Fibroblast of skin of right quadriceps (primary cell): Measurements from ENCODE around the gene ADRA2A.
A peak's percentile ranks its signal among the peaks of the same experiment; 100 is the strongest.

Source experiments
- DNase-seq: peaks from one replicate; pipeline ENCODE4 v3.0.0-alpha.2; 2013

The ADRA2A gene

DNA sequence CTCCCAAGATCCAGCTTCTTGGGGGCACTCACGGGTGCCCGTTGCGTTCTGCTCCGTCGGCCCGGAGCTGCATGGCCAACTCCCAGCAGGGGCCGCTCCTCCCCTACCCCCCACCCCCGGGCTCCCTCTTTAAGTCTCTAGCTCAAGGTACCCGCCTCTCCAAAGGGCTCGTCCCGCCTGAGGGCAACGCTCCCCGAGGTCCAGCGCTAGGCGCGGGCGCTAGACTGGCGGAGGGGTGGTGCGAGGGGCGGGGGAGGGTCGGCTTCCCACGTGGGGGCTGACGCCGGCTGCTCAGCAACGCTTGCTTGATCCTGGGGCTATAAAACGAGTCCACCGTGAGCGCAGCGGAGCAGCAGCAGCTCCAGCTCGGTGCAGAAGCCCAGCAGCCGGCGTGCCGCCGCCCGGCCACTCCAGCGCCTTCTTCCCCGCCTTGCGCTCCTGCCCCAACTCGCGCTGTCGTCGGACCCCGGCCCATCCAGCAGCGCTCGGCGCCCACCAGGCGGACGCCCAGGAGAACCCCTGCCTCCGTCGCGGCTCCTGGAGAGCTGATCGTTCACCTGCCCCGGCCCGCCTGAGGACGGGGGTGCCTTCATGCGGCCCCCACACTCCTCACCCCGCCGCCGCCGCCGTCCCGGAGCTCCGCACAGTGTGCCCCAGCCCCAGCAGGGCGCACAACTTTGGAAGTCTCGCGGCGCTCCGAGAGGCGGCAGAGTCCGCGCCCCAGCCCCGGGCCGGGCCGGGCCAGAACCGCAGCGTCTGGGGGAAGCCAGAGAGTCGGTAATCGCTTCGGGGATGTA is at the start of gene ADRA2A:
ADRA2A (plus strand) TSS at position 348 of the 797 bp plus-strand sequence. CDS start 968 bp downstream, outside the sequence.
- peak; percentile 17 for DNase-seq

DNA sequence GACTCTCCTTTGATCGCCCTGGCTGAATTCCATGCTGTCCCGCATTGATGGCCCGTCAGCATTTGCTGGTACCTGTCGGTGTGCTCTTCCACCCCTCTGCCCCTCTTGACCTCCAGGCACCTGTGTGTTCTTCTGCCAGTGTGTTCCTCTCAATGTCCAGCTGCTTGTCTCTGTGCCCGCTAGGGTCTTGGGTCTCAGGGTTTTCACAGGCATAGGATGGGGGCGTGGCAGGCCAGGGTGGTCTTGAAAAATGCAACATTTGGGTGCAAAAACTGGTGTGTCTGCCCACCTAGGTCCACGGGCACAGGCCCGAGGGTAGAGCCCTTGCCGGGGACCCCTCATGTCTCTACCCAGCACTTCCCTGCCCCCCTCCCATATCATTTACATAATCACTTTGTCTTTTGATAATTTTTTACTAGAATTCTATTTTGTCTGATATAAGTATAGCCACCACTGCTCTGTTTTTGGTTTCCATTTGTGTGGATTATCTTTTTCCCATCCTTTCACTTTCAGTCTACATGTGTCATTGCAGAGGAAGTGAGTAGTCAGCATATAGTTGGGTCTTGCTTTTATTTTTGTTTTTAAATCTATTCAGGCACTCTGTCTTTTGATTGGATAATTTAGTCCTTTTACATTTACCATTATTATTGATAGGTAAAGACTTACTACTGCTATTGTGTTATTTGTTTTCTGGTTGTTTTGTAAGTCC is 46.6 kb upstream of the ADRA2A start:
- DNase-seq: no peak

DNA sequence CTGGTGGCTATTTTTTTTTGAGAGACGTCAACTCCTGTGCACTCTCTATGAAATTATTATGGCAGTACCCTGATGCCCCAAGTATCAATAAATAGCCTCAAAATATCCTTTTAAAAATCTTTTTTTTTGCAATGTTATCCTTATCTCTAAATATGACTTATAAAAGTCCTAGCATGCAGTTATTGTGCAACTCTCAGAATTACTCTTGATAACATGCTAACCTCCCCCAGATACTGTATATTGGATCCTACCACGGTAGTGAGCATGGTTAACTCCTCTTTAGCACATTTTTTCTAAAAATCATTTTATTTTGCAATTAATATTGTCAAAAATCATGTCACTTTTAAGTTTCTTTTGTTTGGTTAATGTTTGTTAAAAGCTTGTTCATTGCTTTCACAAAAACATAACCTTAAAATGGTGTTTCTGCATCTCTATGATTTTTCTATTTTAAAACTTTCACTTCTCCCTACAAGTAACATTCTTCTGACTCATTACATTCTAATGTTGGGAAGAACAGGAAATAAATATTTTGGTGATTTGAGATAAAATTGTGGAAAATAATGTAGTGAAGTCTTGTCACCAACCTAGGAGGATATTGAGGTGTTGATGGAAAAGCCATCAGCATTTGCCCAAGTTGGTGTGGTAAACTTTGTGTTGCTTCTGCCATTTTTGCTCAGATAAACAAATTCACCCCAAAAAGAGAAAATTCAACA is 42.1 kb upstream of the ADRA2A start:
- peak; percentile 40 for DNase-seq

DNA sequence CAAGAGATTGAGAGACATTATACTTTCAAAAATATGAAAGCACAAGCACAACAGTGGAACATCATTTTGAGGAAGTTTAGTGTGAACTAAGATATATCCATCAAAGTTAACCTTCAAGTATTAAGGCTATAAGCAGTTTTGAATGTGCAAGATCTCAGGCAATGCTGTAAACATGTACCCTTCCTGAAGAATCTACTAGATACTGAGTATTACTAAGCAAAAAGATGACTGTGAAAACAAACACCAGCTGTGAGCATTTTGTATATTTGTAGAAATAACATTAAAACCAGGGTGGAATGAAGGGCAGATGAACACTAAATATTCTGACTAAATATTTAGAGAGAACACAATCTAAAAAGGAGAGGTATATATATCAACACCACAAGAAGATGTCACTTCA is 41.3 kb upstream of the ADRA2A start:
- DNase-seq: no peak

DNA sequence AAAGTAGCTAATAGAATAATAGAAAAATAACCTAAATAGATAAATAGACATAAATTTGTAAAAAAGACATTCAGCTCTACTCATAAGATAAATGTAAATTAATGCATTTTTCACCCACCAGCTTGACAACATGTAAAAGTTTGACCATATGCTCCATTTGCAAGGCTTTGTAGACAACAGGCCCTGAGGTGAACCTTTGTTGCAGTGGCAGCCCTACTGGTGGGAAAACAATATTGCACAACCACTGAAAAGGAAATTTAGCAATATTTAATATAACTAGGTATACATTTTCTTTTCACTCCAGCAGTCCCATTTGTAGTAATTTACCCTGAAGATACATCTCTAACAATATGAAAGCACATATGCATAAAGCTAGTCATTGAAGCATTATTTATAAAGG is 39.0 kb upstream of the ADRA2A start:
- DNase-seq: no peak

DNA sequence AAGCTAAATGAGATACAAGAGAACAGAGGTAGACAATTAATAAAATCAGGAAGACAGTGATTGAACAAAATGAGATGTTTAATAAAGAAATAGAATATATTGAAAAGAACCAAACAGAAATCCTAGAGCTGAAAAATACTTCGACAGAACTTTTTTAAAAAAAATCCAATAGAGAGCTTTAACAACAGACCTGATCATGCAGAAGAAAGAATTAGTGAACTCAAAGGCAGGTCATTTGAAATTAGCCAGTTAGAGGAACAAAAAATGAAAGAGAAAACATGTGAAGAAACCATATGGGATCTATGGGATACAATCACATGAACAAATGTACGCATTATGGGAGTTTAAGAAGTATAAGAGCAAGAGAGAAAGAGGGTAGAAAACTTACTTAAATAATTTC is 37.3 kb upstream of the ADRA2A start:
- DNase-seq: no peak

DNA sequence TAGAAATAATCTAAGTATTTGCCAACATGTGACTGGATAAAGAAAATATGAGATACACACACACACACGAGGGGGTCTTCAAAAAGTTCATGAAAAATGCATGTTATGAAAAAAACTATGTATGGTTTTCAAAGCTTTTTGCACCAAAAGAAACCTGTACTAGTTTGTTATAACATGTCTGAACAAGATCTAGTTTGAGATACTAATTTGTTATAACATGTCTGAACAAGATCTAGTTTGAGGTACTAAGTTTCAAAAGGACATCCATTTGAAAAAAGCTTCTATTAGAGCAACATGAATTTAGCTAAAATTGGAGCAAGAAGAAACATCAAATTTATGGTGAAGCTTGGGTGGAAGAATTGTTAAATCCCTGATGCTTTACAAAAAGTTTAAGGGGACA is 19.8 kb upstream of the ADRA2A start:
- DNase-seq: no peak

DNA sequence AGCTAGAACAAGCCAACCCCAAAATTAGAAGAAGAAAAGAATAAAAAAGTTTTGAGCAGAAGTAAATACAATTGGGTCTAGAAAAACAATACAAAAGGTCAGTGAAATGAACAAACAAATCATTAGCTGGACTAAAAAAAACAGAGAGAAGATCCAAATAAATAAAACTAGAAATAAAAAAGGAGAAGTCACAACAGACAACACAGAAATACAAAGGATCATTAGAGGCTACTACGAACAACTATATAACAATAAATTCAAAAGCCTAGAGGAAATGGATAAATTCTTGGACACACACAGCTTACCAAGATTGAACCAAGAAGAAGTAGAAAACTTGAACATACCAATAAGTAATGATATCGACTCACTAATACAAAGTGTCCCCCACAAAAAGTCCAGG is 13.4 kb upstream of the ADRA2A start:
- no peak for DNase-seq

DNA sequence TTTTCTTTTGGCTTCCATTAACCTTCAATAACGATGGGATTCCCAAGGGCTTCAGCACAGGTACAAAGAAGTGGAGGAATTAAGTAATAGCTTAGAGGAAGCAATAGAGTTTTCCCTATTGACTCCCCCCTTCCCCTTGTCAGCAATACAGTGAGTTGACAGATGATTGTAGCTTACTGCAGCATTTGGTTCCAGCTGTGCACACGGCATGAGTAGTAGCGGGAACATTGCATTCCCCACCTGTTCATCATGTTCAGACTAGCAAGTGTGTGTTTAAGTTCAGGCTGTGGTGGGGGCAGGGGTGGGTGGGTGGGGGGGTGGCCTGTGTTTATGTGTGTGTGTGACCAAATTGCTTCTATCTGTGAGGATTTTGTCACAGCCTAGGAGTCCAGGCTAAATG is 4.6 kb upstream of the ADRA2A start:
- no peak for DNase-seq

DNA sequence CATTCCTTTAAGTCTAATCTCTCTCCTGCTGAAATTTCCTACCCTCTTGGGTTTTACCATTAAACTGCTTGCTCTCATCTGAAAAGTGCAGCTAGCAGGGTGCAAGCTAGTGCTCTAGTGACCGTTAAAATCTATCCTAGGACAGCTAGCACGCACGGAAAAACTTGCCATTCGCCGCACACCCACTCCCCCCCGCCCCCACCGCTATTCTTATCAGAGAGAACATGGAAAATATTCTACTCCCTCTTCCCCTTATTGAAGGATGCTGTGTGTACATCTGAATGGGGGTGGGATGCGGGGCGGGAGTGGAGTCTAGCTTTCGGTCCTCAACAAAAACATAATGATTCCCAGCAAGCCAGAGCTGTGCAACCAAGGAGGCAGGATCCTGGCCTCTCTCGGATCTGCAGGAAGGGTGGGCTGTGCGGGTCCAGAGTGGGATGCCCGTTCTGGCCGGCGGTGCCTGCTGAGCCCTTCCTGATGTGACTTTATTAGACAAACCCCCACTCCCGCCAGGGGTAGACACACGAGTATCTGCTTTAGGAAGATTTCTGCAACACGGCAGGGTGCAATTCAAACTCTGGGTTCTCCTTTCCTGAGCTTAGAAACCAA is 1.1 kb upstream of the ADRA2A start:
- DNase-seq: no peak

DNA sequence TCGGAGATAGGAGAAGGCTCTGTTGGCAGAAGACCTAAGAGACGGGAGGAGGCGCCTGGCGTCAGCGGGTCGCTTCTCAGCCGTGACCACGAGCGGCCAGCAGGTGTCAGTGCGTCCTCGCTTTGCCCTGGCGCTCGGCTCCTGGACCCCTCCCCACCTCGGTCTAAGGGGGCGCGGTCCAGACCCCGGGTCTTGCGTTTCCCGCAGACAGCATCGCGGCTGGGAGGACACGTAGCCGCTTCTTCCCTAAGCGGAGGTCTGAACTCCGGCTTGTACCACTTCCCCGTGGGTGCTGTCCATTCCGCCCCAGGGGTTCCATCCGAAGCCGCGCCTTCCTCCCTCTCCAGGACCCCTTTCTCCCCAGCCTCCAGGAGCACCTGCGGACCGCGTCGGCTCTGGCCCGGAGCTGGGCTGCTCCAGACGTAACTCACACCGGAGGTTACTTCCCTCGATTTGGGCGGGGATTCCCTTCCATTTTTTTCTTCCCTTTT is 593 bp upstream of the ADRA2A start:
- DNase-seq: peak; percentile 27

DNA sequence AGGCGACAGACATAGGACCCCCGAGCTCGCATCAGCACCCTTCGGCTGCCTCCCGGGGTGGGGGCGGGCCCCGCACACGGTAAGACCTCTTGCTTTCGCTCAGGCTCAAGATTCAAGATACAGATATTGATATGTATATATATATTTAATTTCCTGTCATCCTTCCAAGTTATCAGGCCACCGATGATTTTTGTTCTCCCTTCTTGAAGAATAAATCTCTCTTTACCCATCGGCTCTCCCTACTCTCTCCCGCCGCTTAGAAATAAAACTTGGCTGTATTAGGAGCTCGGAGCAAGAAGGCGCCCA is 603 bp downstream of the ADRA2A start:
- no peak for DNase-seq

DNA sequence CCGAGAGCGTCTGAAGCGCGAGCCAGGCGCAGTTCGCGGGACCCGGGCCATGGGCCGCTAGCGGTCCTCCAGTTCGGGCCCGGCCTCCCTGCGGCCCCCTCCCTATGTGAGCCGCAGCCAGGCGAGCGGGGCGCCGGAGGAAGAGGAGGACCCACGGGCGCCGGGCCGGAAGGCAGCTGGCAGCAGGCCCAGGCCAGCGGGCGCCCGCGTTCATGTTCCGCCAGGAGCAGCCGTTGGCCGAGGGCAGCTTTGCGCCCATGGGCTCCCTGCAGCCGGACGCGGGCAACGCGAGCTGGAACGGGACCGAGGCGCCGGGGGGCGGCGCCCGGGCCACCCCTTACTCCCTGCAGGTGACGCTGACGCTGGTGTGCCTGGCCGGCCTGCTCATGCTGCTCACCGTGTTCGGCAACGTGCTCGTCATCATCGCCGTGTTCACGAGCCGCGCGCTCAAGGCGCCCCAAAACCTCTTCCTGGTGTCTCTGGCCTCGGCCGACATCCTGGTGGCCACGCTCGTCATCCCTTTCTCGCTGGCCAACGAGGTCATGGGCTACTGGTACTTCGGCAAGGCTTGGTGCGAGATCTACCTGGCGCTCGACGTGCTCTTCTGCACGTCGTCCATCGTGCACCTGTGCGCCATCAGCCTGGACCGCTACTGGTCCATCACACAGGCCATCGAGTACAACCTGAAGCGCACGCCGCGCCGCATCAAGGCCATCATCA is 1.1 kb downstream of the ADRA2A start:
- no peak for DNase-seq

DNA sequence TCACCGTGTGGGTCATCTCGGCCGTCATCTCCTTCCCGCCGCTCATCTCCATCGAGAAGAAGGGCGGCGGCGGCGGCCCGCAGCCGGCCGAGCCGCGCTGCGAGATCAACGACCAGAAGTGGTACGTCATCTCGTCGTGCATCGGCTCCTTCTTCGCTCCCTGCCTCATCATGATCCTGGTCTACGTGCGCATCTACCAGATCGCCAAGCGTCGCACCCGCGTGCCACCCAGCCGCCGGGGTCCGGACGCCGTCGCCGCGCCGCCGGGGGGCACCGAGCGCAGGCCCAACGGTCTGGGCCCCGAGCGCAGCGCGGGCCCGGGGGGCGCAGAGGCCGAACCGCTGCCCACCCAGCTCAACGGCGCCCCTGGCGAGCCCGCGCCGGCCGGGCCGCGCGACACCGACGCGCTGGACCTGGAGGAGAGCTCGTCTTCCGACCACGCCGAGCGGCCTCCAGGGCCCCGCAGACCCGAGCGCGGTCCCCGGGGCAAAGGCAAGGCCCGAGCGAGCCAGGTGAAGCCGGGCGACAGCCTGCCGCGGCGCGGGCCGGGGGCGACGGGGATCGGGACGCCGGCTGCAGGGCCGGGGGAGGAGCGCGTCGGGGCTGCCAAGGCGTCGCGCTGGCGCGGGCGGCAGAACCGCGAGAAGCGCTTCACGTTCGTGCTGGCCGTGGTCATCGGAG is 1.8 kb downstream of the ADRA2A start:
- DNase-seq: no peak

DNA sequence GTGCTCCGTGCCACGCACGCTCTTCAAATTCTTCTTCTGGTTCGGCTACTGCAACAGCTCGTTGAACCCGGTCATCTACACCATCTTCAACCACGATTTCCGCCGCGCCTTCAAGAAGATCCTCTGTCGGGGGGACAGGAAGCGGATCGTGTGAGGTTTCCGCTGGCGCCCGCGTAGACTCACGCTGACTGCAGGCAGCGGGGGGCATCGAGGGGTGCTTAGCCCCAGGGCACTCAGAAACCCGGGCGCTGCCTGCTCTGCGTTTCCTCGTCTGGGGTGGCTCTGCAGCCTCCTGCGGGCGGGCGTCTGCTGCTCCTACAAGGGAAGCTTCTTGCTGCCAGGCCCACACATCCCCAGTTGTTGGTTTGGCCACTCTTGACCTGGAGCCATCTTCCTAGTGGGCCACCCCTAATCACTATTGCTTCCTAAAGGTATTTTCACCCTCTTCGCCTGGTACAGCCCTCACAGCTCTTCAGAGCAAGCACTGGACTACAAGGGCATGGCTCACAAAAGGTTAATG is 2.5 kb downstream of the ADRA2A start:
- DNase-seq: no peak

DNA sequence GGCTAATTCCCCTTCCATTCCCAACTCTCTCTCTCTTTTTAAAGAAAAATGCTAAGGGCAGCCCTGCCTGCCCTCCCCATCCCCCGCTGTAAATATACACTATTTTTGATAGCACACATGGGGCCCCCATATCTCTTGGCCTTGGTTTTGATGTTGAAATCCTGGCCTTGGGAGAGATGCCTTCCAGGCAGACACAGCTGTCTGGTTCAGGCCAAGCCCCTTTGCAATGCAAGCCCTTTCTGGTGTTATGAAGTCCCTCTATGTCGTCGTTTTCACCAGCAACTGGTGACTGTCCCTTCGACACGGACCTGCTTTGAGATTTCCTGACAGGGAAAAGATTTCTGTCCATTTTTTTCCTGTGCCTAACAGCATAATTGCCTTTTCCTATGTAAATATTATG is 3.0 kb downstream of the ADRA2A start:
- DNase-seq: no peak

DNA sequence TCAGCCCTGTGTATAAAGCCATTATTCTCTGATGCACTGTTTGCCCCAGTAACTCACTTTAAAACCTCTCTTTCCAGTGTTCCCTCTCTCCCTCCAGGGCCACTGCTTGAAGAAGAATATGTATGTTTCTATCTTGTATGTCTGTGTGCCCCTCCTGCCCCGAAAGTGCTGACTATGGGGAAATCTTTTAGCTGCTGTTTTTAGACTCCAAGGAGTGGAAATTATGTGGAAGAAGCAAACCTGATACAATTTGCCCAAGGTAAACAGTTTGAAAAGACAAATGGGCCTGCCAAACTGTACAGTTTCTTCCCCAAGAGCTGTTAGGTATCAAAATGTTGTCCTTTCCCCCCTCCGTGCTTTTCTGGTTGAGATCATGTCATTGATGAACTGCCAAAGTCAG is 3.4 kb downstream of the ADRA2A start:
- no peak for DNase-seq

DNA sequence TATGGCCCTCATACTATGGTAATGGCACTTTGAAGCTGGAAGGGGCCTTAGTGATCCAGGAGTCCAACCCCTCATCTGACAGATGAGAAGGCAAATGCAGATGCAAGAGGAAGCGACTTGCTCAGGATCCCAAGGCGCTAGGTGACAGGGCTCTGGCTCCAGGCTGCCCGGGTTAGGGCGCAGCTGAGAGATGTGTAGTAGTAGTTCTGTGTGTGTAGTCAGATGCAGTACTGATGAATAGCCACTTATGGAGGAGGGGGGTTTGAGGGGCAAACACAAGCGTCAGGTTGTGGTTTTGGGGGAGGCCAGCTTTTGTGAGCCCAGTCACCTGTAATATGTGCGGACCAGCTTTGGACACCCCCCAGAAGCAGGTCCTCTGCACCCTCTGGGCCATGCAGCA is 4.8 kb downstream of the ADRA2A start:
- no peak for DNase-seq

DNA sequence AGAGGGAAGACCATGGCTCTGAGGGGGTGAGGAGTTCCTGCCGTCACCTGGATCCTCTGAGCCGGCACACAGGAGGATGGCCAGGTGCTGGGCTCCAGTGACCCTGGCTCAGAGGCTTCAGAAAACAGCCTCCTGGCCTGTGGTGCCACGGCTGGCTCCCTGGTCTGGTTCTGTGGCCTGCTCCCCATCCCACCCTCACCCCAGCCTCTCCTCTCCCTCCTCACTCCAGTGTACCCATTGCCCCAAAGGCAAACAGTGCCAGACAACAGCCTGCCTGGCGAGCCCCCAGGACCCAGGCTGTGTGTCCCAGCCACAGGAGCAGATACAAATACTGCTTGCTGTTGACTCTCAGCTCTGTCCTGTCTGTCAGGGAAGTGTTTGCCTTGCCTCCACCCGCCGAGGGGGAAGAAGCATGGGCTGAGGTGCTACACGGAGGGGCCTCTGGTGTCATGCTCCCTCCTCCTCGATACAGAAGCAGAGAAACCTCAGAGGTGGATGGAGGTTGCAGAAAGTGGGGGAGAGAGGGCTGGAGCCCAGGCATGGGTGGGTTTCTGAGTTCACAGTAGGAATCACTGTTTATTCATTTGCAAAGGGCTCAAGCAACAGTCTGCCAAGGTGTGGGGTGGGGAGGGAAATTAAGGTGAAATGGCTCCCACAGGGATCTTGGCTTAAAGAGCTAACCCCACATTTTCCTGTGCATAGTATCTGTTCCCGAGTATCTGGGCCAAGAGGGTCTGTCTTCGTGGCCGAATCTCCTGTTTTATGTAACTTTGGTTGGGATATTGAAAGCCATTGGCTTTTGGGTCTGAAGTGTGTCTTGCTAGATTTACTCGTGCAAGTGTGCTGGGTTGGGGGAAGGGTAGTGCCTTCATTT is 5.5 kb downstream of the ADRA2A start:
- no peak for DNase-seq

DNA sequence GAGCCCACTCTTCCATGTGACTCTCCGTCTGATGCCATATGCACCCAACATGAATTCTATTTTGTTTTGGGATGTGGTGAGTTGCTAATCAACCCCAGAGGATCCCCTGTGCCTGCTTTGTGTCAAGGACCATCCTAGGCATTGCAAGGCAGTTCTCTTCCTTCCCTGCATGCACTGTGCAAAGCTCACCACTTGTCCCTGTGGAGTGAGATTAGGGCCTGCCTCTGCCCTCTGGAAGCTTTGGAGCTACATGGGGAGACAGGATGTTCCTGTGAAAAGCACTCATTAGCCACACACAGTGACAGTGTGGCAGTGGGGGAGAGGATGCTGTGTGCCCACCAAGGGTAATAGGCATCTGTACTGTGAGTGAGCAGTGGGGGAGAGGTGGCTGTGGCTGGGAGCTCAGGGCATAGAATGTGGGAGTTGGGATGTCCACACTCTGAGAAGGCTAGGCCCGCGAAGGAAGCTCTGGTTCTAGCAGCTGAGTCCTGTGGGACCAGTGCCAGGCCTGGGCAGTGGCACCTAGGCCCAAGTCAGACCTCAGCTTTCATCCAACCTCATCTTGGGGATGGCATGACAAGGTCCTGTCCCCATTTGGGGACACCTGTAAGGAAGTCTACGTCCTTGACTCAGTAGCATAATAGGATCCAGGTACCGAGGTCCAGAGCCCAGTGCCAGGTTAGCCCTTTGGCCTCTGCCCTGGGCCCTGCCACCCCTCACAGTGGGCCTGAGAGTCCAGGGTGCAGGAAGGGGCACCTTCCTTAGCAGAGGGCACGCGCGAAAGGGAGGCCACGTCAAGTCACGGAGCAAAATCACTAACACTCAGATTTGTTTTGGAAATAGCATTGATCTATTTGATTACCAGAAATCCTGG is 6.6 kb downstream of the ADRA2A start:
- DNase-seq: no peak
